Peyer's patch (tissue), 4 donors: ENCODE data around the gene BPIFA1.

Experiments used
- POLR2A ChIP-seq, 2 donors: fragments of 450-650 bp; IDR thresholded peaks; one replicate each; pipeline ENCODE4 v1.5.1; 2017; ENCODE audit warnings: antibody characterized with exemption in 2 of 2, mild to moderate bottlenecking in 2 of 2, moderate library complexity in 2 of 2
- TF ChIP-seq, protein P1 (sequence below), 6 experiments: fragments of 450-650 bp in 4 of 6; fragments of 200-600 bp in 2 of 6; sonication (generic) in 1 of 6; IDR thresholded peaks; one replicate each; pipeline ENCODE4 v1.5.1; 2017 to 2019; ENCODE audit warnings: antibody characterized with exemption in 6 of 6, mild to moderate bottlenecking in 3 of 6, moderate library complexity in 1 of 6

DNA sequence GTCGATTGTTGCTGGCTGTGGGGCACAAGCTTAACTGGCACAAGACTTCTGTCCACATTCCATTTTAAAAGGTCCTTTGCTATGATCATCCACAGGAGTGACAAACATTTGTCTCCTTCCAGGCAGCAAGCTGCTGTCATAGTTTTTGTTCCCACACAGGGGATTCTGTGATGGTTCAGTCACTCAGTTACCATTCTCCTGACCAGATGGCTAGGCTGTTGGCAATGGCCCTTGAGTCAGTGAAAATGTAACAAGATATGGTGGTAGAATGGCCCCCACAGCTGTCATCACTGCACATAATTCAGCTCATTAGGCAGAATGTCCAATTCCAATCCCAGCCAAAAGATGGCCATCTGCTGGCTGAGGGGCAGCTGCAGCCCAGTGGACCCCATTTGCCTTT is 13.7 kb downstream of the BPIFA1 start:
- TF ChIP-seq, protein P1, sequence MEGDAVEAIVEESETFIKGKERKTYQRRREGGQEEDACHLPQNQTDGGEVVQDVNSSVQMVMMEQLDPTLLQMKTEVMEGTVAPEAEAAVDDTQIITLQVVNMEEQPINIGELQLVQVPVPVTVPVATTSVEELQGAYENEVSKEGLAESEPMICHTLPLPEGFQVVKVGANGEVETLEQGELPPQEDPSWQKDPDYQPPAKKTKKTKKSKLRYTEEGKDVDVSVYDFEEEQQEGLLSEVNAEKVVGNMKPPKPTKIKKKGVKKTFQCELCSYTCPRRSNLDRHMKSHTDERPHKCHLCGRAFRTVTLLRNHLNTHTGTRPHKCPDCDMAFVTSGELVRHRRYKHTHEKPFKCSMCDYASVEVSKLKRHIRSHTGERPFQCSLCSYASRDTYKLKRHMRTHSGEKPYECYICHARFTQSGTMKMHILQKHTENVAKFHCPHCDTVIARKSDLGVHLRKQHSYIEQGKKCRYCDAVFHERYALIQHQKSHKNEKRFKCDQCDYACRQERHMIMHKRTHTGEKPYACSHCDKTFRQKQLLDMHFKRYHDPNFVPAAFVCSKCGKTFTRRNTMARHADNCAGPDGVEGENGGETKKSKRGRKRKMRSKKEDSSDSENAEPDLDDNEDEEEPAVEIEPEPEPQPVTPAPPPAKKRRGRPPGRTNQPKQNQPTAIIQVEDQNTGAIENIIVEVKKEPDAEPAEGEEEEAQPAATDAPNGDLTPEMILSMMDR (IDR thresholded peaks at IDR 0.05) = no peak
- TF ChIP-seq POLR2A (IDR thresholded peaks at IDR 0.05) = no peak
